WTC11 (cell line): ENCODE data around the gene HSDL1. TPM values are rescaled to one million over a fixed set of nuclear protein-coding genes. Genes with fewer than 3 reads are reported as not detected.

ENCODE experiments used
- ATAC-seq: fragments of 200-7000 bp; cut with Tn5 transposase; 2 replicates; pipeline ENCODE4 v1.10.0; 2021; ENCODE audit warnings: mild to moderate bottlenecking, moderate library complexity
- CTCF ChIA-PET: fragments of 300-600 bp; sonication (Branson Sonifier 250); formaldehyde crosslinking; loops from one replicate; lab custom pipeline; 2021; ENCODE audit warnings: antibody characterized with exemption; lab: Charles Lee
- POLR2A ChIA-PET: fragments of 350-600 bp; sonication (Branson Sonifier 250); formaldehyde crosslinking; loops from one replicate; lab custom pipeline; 2021; ENCODE audit warnings: antibody characterized with exemption; lab: Charles Lee
- DNase-seq: peaks from one replicate; pipeline ENCODE4 v3.0.0; 2021; ENCODE audit warnings: low spot score
- H3K27ac Mint-ChIP-seq: 2 replicates; pipeline ENCODE4 v1.8.0; 2021; ENCODE audit warnings: mixed read lengths
- H3K27me3 Mint-ChIP-seq: 2 replicates; pipeline ENCODE4 v1.8.0; 2021; ENCODE audit warnings: low read depth, mild to moderate bottlenecking, moderate library complexity, mixed read lengths
- H3K36me3 Mint-ChIP-seq: 2 replicates; pipeline ENCODE4 v1.8.0; 2021; ENCODE audit warnings: mixed read lengths
- H3K4me1 Mint-ChIP-seq: 2 replicates; pipeline ENCODE4 v1.8.0; 2022; ENCODE audit warnings: mixed read lengths
- H3K4me3 Mint-ChIP-seq: 2 replicates; pipeline ENCODE4 v1.8.0; 2021; ENCODE audit warnings: mild to moderate bottlenecking, moderate library complexity, mixed read lengths
- H3K9me3 Mint-ChIP-seq: 2 replicates; pipeline ENCODE4 v1.8.0; 2021; ENCODE audit warnings: mixed read lengths
- ELF4 ChIP-seq: sonication (generic); formaldehyde crosslinking; IDR thresholded peaks from 2 replicates; pipeline ENCODE4 v1.8.1; 2022; ENCODE audit warnings: low read depth, mild to moderate bottlenecking, moderate library complexity, missing genetic modification reagents
- FOXP4 ChIP-seq: sonication (generic); formaldehyde crosslinking; IDR thresholded peaks from 2 replicates; pipeline ENCODE4 v1.8.0; 2022; ENCODE audit warnings: mild to moderate bottlenecking, missing genetic modification reagents
- GABPB1 ChIP-seq: sonication (generic); formaldehyde crosslinking; IDR thresholded peaks from 2 replicates; pipeline ENCODE4 v1.8.1; 2023; ENCODE audit warnings: mild to moderate bottlenecking, missing genetic modification reagents
- GRHL2 ChIP-seq: fragments of 250-450 bp; sonication (Bioruptor Pico); IDR thresholded peaks from 2 replicates; pipeline ENCODE4 v1.8.0; 2022; ENCODE audit warnings: mild to moderate bottlenecking, moderate library complexity; ENCODE audit not compliant: insufficient replicate concordance, severe bottlenecking
- HMGXB4 ChIP-seq: sonication (generic); formaldehyde crosslinking; IDR thresholded peaks from 2 replicates; pipeline ENCODE4 v1.8.1; 2023; ENCODE audit warnings: mild to moderate bottlenecking, moderate library complexity, missing genetic modification reagents
- IRF1 ChIP-seq: sonication (generic); formaldehyde crosslinking; IDR thresholded peaks from 2 replicates; pipeline ENCODE4 v1.8.0; 2023; ENCODE audit warnings: missing genetic modification reagents
- IRF2 ChIP-seq: sonication (generic); formaldehyde crosslinking; IDR thresholded peaks from 2 replicates; pipeline ENCODE4 v1.8.0; 2022; ENCODE audit warnings: low read depth, missing genetic modification reagents, borderline replicate concordance
- JAZF1 ChIP-seq: fragments of 250-450 bp; sonication (Bioruptor Pico); IDR thresholded peaks from 2 replicates; pipeline ENCODE4 v1.9.0; 2021; ENCODE audit warnings: moderate library complexity, mild to moderate bottlenecking, inconsistent platforms
- KAT7 ChIP-seq: sonication (generic); formaldehyde crosslinking; IDR thresholded peaks from 2 replicates; pipeline ENCODE4 v1.8.1; 2023; ENCODE audit warnings: missing genetic modification reagents, mild to moderate bottlenecking, borderline replicate concordance
- PRRX2 ChIP-seq: fragments of 250-450 bp; sonication (Bioruptor Pico); IDR thresholded peaks from 2 replicates; pipeline ENCODE4 v1.8.0; 2021; ENCODE audit warnings: mild to moderate bottlenecking
- TEAD1 ChIP-seq: sonication (generic); formaldehyde crosslinking; IDR thresholded peaks from 2 replicates; pipeline ENCODE4 v1.8.0; 2022; ENCODE audit warnings: mild to moderate bottlenecking, missing genetic modification reagents
- USF1 ChIP-seq: sonication (generic); formaldehyde crosslinking; IDR thresholded peaks from 2 replicates; pipeline ENCODE4 v1.8.0; 2022; ENCODE audit warnings: mild to moderate bottlenecking, missing genetic modification reagents
- ZNF317 ChIP-seq: sonication (generic); formaldehyde crosslinking; IDR thresholded peaks from 2 replicates; pipeline ENCODE4 v1.8.1; 2023; ENCODE audit warnings: low read depth, mild to moderate bottlenecking, moderate library complexity, missing genetic modification reagents, borderline replicate concordance
- ZNF423 ChIP-seq: fragments of 250-450 bp; sonication (Bioruptor Pico); IDR thresholded peaks from 2 replicates; pipeline ENCODE4 v2.1.2; 2022; ENCODE audit warnings: mild to moderate bottlenecking, moderate library complexity
- total RNA-seq: library from RNA; stranded (reverse); gene quantifications from 3 replicates; pipeline ENCODE4 v1.2.3, GENCODE V29; 2021

Gene HSDL1
- total RNA-seq, 1 experiment from 2014 or later, result 48.6 TPM

- TF ChIP-seq FOXP4 (CRISPR knock-in tag) (no peak), IRF1 (no peak), JAZF1 (CRISPR knock-in tag) (no peak), KAT7 (CRISPR knock-in tag) (no peak)
Measured at GRCh38 chr16:84104231-84104630, 40.7 kb downstream of the HSDL1 start (continued).

- no peaks in the 10 kb centered on the region for H3K27me3 Mint-ChIP-seq
- TF ChIP-seq HMGXB4 (CRISPR knock-in tag), result no peak
- no peak for TF ChIP-seq PRRX2 (CRISPR knock-in tag)
- TF ChIP-seq GRHL2, result no peak
- no peak for TF ChIP-seq TEAD1 (CRISPR knock-in tag)
- no peak for TF ChIP-seq IRF2 (CRISPR knock-in tag)
- TF ChIP-seq, all 79 proteins: peak for 0
- H3K4me3 Mint-ChIP-seq, result no peak overlapping the region
- H3K4me1 Mint-ChIP-seq, result peaks cover 18% of the 10 kb centered on the region
- peak overlapping the region; percentile 67 for H3K27ac Mint-ChIP-seq
- ATAC-seq (no peak), DNase-seq (no peak)
- H3K36me3 Mint-ChIP-seq, result peaks cover 6% of the 10 kb centered on the region
- POLR2A ChIA-PET, result no interaction called here
- no peaks in the 10 kb centered on the region for H3K9me3 Mint-ChIP-seq
- CTCF ChIA-PET, result interaction anchor here (1.3 to 1.4 kb wide), 2 partner anchors 19 to 83 kb away, joined by 5 to 6 read pairs; partner anchors contain the start of gene TAF1C
Measured at GRCh38 chr16:84103678-84104077, 41.3 kb downstream of the HSDL1 start.

GRCh38 chr16:84098939-84099338 is 46.0 kb downstream of the HSDL1 start:
- ChIA-PET POLR2A (no interaction called here), CTCF (interaction anchor here (0.7 to 1.4 kb wide), 2 partner anchors 18 to 172 kb away, joined by 4 to 6 read pairs; partner anchors contain the start of gene MBTPS1)
- peaks cover 7% of the 10 kb centered on the region for H3K4me1 Mint-ChIP-seq
- TF ChIP-seq USF1 (CRISPR knock-in tag) (no peak), ZNF317 (CRISPR knock-in tag) (no peak), ELF4 (CRISPR knock-in tag) (no peak)
- no peak overlapping the region for H3K27ac Mint-ChIP-seq
- ATAC-seq, result no peak
- H3K36me3 Mint-ChIP-seq, result peaks cover 28% of the 10 kb centered on the region
- H3K4me3 Mint-ChIP-seq, result no peak overlapping the region
- H3K9me3 Mint-ChIP-seq, result no peaks in the 10 kb centered on the region
- no peak for DNase-seq
- no peaks in the 10 kb centered on the region for H3K27me3 Mint-ChIP-seq

- TF ChIP-seq GABPB1 (CRISPR knock-in tag) (peak; percentile 37; the same call in 1 of the 2 replicates), ZNF423 (CRISPR knock-in tag) (no peak)
- Mint-ChIP-seq H3K36me3 (peaks cover 46% of the 10 kb centered on the region), H3K9me3 (no peaks in the 10 kb centered on the region), H3K27ac (no peak overlapping the region), H3K4me3 (no peak overlapping the region), H3K27me3 (no peaks in the 10 kb centered on the region), H3K4me1 (no peaks in the 10 kb centered on the region)
- DNase-seq, result no peak
- ChIA-PET CTCF (interaction anchor here (0.8 kb wide), 1 partner anchor 90 kb away, joined by 3 read pairs; the partner anchor contains the start of gene TAF1C), POLR2A (no interaction called here)
- no peak for ATAC-seq
Measured at GRCh38 chr16:84096447-84097005, 48.5 kb downstream of the HSDL1 start.
